Smooth muscle cell of the brain vasculature (primary cell): ENCODE data around the gene PCBP4.
"Not testable (repeated sequence)": the region's sequence is repeated elsewhere in the genome, so short reads cannot be mapped to it uniquely, and the experiment has no call there.

Experiments
- DNase-seq: peaks from one replicate; pipeline ENCODE4 v3.0.0-alpha.2; 2012; ENCODE audit warnings: low read depth, low spot score

Gene PCBP4

GRCh38 chr3:51994530-51994929 is 27.3 kb upstream of the PCBP4 start:
- no peak for DNase-seq

DNA sequence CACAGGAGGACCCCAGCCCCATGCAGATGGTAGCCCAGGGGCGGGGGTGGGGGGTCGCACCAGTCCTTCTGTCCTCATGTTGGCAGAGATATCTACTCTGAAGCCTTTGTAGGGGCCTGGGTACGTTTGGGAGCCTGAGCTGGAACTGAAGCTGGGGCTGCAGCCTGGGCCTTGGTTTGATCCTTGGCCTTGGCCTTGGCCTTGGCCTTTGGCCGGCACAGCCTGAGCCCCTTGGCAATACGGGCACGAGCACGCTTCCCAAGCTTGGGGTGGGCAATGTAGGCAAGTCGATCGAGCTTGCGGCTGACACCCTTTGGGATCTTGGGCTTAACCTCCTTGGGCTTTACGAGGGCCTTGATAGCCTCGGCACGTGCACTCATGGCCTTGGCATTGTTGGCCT is 26.4 kb upstream of the PCBP4 start:
- DNase-seq, result not testable (repeated sequence)

DNA sequence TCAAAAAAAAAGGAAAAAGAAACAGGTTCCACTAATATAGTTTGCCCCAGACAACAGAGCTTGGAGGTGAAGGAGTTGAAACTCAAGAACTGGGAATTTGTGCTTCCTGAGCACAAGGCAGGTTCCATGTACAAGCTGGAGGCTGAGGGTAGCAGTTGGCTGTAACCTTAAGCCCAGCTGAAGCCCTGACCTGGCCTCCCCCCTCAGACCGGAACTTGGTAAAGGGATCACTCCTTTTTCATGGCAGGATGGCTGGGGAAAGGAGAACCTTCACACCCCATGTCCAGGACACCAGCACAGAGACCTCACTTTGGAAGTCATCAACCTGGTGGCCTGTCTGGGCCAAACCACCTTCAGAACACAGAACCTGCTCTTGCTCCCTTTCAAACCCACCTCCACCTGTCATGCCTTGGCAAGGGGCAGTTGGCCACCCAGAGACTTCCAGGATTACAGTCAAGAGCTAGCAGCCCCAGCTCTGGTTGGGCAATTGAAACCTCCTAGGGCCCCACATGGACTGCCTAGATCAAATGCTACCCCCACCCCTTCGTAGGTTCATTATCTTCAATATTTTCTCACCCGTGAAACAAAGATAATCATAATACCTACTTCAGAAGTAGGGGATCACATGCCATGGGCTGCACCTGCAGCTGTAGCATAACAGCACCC is 24.9 kb upstream of the PCBP4 start:
- DNase-seq, result no peak

DNA sequence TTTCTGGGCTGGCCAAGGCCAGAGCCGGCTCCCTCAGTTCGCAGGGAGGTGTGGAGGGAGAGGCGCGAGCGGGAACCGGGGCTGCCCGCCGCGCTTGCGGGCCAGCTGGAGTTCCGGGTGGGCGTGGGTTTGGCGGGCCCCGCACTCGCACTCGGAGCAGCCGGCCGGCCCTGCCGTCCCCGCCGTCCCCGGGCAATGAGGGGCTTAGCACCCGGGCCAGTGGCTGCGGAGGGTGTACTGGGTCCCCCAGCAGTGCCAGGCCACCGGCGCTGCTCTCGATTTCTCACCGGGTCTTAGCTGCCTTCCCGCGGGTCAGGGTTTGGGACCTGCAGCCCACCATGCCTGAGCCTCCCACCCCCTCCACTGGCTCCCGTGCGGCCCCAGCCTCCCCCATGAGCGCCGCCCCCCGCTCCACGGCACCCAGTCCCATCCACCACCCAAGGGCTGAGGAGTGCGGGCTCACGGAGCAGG is 23.3 kb upstream of the PCBP4 start:
- DNase-seq, result not testable (repeated sequence)

DNA sequence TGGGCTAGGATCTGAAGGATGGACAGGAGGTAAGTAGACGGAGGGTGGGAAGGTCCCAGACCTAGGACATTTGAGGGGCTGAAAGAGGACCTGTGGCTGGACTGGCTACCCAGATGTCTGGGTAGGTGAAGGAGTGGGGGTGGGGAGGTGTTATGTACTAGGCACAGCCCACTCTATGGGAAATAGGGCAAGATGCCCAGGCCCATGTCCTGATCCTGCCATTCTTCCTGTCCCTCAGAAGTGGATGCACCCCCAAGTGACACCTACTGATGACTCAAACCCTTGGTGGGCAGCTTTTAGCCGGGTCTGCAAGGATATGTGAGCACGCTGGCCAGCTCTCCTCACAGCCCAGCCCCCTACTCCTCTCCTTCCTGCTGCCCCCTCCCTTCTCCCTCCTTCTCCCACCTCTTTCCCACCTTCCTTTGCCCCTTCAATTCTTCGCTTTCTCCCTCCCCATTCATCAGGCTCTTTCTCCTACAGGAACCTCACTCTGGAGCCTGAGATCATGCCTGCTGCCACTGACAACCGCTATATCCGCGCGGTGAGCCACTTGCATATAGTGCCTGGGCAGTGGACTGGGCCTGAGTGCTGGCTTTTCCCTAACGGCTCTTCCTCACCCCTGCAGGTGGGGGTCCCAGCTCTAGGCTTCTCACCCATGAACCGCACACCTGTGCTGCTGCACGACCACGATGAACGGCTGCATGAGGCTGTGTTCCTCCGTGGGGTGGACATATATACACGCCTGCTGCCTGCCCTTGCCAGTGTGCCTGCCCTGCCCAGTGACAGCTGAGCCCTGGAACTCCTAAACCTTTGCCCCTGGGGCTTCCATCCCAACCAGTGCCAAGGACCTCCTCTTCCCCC is 21.3 kb upstream of the PCBP4 start:
- no peak for DNase-seq

GRCh38 chr3:51987568-51987967 is 20.3 kb upstream of the PCBP4 start:
- no peak for DNase-seq

DNA sequence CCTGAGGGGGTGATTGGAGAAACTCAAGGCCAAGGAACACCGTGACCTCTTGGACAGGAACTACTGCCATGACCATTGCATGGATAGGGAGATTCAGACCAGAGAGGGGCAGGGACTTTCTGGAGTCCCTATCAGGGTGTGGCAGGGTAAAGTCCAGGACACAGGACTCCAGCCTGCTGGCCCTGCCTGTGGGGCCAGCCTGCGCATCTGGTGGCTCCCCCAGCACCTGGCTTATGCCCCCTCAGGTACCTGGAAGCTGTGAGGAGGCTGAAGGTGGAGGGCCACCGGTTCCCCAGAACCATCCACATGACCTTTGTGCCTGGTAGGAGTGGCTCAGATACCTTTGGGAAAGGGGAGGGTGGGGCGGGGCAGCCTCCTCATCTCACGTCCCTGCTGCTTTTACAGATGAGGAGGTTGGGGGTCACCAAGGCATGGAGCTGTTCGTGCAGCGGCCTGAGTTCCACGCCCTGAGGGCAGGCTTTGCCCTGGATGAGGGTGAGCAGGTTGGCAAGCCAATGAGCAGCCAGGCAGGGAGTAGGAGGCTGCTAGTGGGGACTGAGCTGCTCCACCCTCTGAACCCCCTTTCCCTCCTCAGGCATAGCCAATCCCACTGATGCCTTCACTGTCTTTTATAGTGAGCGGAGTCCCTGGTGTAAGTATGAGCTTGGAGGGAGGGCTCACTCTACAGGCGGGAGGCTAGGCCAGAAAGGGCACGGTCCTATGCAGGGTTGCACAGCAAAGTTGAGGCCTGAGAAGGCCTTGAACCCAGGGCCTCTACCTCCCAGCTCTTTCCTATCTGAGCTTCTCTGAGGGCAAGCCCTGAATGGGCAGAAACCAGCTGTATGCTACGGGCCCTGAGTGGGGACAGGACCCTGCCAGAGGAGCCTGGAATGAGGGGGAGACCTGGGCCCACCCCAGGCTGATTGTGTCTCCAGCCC is 19.0 kb upstream of the PCBP4 start:
- no peak for DNase-seq

- DNase-seq, result no peak
Observed at GRCh38 chr3:51985063-51985462, 17.8 kb upstream of the PCBP4 start.

DNA sequence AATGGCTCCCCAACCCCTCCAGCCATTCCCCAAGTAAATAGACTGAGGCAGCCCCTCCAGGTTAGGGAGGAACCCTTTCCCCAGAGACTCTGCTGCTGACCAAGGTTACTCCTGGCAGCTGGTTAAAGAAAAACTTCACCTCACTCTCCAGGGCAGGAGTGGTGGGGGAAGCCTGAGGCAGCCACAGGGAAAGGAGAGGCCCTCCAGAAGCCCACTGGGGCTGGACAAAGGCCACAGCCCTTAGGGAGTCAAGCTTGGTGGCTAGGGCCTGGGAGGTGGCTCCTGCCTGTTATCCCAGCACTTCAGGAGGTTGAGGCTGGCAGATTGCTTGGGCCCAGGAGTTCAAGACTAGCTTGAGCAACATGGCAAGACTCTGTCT is 17.0 kb upstream of the PCBP4 start:
- no peak for DNase-seq

GRCh38 chr3:51983578-51984268 is 16.5 kb upstream of the PCBP4 start:
- DNase-seq, result no peak

- peak; percentile 51 for DNase-seq
Observed at GRCh38 chr3:51982838-51983577, 15.8 kb upstream of the PCBP4 start, which contains the start of gene ACY1. TSS of gene ACY1 (plus strand) at chr3:51983535. CDS start at chr3:51984065, 530 bp downstream.

GRCh38 chr3:51982352-51982837 is 15.1 kb upstream of the PCBP4 start:
- no peak for DNase-seq

GRCh38 chr3:51980253-51980652 is 13.0 kb upstream of the PCBP4 start:
- no peak for DNase-seq

DNA sequence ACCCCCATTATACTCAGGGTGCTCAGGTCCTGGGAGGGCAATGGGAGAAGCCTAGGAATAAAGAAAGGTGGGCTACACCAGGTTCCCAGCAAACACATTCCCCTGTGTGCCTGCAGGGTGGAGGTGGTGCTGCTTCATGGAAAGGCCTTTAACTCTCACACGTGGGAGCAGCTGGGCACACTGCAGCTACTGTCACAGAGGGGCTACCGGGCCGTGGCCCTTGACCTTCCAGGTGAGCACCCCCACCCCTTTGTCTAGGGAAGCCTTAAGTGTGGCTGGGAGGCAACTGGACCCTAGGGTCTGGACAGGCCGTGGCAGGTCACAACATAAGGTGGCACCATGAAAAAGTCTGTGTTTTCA is 10.9 kb upstream of the PCBP4 start:
- no peak for DNase-seq

GRCh38 chr3:51977446-51978142 is 10.3 kb upstream of the PCBP4 start:
- DNase-seq, result no peak

- peak; percentile 50 for DNase-seq
Observed at GRCh38 chr3:51975852-51976549, 8.7 kb upstream of the PCBP4 start.

- DNase-seq, result no peak
Observed at GRCh38 chr3:51974963-51975851, 8.0 kb upstream of the PCBP4 start, which contains the start of gene ABHD14A. TSS of gene ABHD14A (plus strand) at chr3:51975064. CDS start at chr3:51975136, 72 bp downstream.
